ENCODE data around the gene TLR6.

TLR6 gene

DNA sequence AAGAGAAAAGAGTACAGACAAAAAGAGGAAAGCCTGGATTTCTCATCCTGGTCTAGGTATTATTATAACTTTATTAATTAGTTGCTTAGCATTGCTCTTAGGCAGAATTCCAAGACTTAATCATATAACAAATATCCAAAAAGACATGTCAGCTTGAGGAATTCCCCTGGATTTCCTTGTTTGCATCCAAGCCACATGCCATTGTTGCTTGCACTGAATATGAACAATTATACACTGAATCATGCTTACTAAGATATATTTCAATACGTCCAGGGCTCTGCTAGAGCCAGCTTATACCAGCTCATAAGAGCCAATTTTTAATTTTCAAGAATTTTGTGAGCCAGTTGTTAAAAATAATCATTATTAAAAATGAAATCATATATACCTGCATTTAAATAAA, 68.3 kb downstream of the TLR6 start:
- ChIA-PET POLR2A (no interaction called here), CTCF (interaction anchor here (1.1 to 4.3 kb wide), 7 partner anchors 8 to 73 kb away, joined by 3 to 50 read pairs (median 5); partner anchors contain the start of gene TLR1)
- TF ChIP-seq, protein P1, sequence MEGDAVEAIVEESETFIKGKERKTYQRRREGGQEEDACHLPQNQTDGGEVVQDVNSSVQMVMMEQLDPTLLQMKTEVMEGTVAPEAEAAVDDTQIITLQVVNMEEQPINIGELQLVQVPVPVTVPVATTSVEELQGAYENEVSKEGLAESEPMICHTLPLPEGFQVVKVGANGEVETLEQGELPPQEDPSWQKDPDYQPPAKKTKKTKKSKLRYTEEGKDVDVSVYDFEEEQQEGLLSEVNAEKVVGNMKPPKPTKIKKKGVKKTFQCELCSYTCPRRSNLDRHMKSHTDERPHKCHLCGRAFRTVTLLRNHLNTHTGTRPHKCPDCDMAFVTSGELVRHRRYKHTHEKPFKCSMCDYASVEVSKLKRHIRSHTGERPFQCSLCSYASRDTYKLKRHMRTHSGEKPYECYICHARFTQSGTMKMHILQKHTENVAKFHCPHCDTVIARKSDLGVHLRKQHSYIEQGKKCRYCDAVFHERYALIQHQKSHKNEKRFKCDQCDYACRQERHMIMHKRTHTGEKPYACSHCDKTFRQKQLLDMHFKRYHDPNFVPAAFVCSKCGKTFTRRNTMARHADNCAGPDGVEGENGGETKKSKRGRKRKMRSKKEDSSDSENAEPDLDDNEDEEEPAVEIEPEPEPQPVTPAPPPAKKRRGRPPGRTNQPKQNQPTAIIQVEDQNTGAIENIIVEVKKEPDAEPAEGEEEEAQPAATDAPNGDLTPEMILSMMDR (IDR thresholded peaks at IDR 0.05; ENCODE audit: control extremely low read depth, extremely low read depth, low read depth, missing control alignments): no peak
- no peak for DNase-seq (ENCODE audit: extremely low spot score)

DNA sequence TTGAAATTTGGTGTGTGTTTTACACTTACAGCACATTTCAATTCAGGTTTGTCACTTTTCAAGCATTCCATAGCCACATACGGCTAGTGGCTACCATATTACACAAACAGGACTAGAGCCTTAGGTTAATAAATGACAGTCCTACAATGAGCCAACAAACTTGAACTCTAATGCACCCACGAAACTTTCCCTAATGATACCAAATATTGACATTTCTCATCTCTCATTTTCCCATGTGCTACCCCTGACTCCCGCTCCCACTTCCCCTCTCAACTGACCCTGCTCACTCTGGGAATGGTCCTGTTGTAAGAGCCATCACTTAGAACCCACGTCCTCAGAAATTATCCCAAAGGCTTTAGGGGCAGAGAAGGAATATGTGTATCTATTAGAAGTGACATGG, 68.9 kb downstream of the TLR6 start:
- ChIA-PET CTCF (interaction anchor here (1.2 to 9.3 kb wide), 4 partner anchors 11 to 73 kb away, joined by 5 to 256 read pairs (median 28); partner anchors contain the start of gene TLR1), POLR2A (no interaction called here)
- no peak for DNase-seq (ENCODE audit: extremely low spot score)
- TF ChIP-seq, protein P1 (IDR thresholded peaks at IDR 0.05; ENCODE audit: control extremely low read depth, extremely low read depth, low read depth, missing control alignments): no peak

DNA sequence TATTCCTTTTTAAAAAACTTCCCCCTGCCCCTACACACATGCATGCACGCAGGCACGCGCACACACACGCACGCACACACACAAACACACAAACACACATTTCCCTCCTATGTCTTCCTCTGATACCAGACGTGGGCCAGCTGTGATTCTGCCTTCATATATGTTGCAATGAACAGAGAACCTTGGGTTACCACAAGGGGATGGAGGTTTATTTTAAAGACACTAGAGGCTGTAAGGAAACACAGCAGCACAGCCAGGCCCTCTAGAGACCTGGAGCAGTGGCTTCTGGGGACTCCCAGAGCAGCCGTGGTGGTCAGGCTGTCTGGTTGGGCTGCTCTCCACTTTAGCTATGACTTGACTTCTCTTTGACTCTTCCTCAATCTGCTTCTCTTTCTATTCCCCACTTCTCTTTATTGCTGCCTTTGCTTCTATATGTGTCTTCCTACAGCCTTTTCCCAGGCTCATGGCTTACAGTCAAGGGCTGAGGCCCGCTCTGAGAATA, 70.7 kb downstream of the TLR6 start:
- TF ChIP-seq, protein P1 (IDR thresholded peaks at IDR 0.05; ENCODE audit: control extremely low read depth, extremely low read depth, low read depth, missing control alignments): no peak
- CTCF ChIA-PET: interaction anchor here (1.0 to 9.3 kb wide), 7 partner anchors 13 to 611 kb away, joined by 3 to 256 read pairs (median 7); partner anchors contain the start of gene TLR1
- peak; percentile 65 for DNase-seq (ENCODE audit: extremely low spot score)
- POLR2A ChIA-PET: no interaction called here

DNA sequence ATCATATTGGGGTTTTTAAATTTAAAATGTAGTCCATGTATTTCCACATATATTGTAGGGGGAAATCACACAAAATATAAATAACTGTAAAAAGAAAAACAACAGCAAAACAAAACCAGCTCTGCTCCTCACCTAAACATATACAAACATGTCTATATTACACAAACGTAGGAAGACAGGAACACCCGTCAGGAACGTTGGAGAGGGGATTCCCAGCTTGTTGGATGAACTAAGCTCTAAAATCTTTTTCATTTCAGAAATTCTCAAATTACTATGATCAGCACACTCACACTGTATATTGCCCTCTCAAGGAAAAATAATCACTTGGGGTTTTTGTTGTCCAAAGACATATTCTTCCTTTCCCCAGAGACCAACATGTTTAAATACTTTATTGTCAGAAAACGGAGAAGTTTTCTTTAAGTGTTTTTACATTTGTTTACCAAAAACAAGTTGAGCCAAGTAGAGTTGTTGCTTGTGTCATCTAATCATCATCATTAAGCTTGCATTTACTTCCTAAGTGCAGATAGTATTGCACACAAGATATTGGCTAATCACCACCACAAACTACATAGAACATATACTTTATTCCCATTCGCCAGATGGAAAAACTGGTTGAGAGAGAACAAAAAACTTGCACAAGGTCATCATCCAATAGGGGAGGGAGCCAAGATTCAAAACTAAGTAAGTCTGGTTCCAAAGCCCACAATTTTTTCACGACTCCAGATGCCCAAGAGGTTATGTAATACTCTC, 71.4 kb downstream of the TLR6 start:
- ChIA-PET POLR2A (interaction anchor here (0.5 kb wide), 1 partner anchor 25 kb away, joined by 5 read pairs; no protein-coding TSS in a partner anchor), CTCF (interaction anchor here (0.7 to 9.3 kb wide), 9 partner anchors 13 to 611 kb away, joined by 3 to 256 read pairs (median 6); partner anchors contain the start of genes TLR1 and TLR6)
- DNase-seq (ENCODE audit: extremely low spot score): no peak
- TF ChIP-seq, protein P1 (IDR thresholded peaks at IDR 0.05; ENCODE audit: control extremely low read depth, extremely low read depth, low read depth, missing control alignments): no peak

DNA sequence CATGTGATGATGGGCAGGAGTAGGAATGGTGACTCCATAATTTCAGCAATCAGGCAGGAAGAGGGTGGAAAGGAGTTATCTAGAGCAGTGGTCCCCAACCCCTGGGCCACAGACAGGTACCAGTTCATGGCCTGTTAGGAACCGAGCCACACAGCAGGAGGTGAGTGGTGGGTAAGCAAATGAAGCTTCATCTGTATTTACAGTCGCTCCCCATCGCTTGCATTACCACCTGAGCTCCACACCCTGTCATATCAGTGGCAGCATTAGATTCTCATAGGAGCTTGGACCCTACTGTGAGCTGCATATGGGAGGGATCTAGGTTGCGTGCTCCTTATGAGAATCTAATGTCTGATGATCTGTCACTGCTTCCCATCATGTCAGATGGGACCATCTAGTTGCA, 72.5 kb downstream of the TLR6 start:
- ChIA-PET CTCF (interaction anchor here (2.4 to 9.3 kb wide), 6 partner anchors 14 to 465 kb away, joined by 6 to 256 read pairs (median 56); partner anchors contain the start of genes TLR1 and TLR6), POLR2A (no interaction called here)
- no peak for DNase-seq (ENCODE audit: extremely low spot score)
- TF ChIP-seq, protein P1 (IDR thresholded peaks at IDR 0.05; ENCODE audit: control extremely low read depth, extremely low read depth, low read depth, missing control alignments): no peak

DNA sequence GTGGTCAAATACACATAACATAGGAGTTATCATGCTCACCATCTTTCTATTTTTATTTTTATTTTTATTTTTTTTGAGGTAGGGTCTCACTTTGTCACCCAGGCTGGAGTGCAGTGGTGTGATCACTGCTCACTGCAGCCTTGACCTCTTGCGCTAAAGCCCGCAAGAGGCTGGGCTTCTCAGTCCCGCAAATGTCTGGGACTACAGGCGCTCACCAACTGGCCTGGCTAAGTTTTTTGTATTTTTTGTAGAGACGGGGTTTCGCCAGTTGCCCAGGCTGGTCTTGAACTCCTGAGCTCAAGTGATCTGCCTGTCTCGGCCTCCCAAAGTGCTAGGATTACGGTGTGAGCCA, 73.5 kb downstream of the TLR6 start:
- POLR2A ChIA-PET: interaction anchor here (0.5 to 1.5 kb wide), 9 partner anchors 8 to 651 kb away, joined by 3 to 11 read pairs (median 5); partner anchors contain the start of gene TLR1

More for the DNA sequence above, 73.5 kb downstream of the TLR6 start:
- TF ChIP-seq, protein P1 (IDR thresholded peaks at IDR 0.05; ENCODE audit: control extremely low read depth, extremely low read depth, low read depth, missing control alignments): no peak
- DNase-seq (ENCODE audit: extremely low spot score): no peak
- CTCF ChIA-PET: interaction anchor here (0.7 to 9.3 kb wide), 35 partner anchors 12 to 1191 kb away, joined by 3 to 256 read pairs (median 4); partner anchors contain the start of genes TLR1 and TLR6

Data from GM10248 (cell line).